ENCODE data around the gene CACNB1. TPM values are rescaled to one million over a fixed set of nuclear protein-coding genes. Genes with fewer than 3 reads are reported as not detected.

The CACNB1 gene
- total RNA-seq, 1 donor from 2014 or later, result 27.5 TPM

DNA sequence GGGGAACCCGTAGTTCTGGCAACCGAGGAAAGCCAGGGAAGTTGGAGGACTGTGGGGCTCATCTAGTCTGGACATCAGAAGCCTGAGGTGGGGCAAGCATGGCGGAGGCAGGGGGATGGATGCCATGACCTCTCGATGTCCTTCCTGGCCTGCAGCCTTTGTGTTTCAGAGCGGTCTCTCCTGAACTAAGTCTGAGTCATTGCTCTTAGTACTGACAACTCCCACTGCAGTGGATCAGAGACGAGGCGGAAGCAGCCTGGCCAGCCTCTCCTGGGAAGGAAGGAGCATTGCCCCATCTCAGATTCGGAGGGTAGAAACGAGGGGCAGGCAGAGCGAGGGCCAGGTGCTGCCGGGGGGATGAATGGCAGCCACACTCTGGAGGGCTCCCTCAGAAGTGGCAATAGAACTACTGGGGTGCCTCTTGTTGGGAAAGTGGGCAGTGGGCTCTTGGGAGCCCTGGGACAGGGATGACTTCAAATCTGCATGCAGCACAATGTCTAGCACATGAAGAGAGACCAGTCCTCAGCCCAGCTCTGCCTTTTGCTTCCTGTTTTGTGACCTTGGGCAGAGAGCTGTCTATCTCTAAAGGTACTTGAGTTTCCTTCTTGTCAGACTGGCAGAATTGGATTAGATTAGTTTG, 31.9 kb upstream of the CACNB1 start:
- intact Hi-C loops (cut with DNase I), result no loop called here
- no peak for ATAC-seq
- Histone ChIP-seq H3K27ac (no peak overlapping the region), H3K27me3 (peaks cover 72% of the 10 kb centered on the region), H3K36me3 (no peaks in the 10 kb centered on the region), H3K9me3 (no peaks in the 10 kb centered on the region), H3K4me3 (no peak overlapping the region), H3K4me1 (peaks cover 16% of the 10 kb centered on the region)
- DNase-seq, result no peak
- TF ChIP-seq, protein P1, sequence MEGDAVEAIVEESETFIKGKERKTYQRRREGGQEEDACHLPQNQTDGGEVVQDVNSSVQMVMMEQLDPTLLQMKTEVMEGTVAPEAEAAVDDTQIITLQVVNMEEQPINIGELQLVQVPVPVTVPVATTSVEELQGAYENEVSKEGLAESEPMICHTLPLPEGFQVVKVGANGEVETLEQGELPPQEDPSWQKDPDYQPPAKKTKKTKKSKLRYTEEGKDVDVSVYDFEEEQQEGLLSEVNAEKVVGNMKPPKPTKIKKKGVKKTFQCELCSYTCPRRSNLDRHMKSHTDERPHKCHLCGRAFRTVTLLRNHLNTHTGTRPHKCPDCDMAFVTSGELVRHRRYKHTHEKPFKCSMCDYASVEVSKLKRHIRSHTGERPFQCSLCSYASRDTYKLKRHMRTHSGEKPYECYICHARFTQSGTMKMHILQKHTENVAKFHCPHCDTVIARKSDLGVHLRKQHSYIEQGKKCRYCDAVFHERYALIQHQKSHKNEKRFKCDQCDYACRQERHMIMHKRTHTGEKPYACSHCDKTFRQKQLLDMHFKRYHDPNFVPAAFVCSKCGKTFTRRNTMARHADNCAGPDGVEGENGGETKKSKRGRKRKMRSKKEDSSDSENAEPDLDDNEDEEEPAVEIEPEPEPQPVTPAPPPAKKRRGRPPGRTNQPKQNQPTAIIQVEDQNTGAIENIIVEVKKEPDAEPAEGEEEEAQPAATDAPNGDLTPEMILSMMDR (IDR thresholded peaks at IDR 0.05), result no peak

DNA sequence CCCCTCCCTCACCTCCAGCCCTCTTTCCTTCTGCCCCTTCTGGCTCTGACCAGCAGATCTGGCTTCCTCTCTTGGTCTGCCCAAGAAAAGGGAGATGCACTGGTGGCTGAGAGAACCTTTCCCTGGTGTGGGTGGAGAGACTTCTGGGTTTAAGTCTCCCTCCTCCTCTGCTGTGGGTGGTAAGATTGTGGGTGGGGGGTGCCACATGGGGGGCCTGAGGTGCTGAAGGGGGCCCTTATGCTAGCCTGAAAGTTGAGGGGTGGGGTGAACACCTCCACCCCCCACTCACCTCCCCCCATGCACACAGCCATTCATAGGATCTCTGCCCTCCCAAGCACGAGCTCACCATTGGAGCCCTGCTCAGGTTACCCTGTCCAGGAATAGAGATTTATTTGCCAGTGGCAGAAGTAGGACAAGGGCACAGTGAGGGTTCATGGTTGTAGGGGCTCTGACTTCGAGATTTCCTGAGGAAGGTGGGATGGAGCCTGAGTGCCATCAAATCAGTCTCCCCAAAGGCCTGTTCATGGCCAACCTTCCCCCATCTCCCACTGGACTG, 30.0 kb upstream of the CACNB1 start:
- TF ChIP-seq, protein P1 (IDR thresholded peaks at IDR 0.05), result no peak
- H3K4me1 ChIP-seq, result peaks cover 16% of the 10 kb centered on the region

DNA sequence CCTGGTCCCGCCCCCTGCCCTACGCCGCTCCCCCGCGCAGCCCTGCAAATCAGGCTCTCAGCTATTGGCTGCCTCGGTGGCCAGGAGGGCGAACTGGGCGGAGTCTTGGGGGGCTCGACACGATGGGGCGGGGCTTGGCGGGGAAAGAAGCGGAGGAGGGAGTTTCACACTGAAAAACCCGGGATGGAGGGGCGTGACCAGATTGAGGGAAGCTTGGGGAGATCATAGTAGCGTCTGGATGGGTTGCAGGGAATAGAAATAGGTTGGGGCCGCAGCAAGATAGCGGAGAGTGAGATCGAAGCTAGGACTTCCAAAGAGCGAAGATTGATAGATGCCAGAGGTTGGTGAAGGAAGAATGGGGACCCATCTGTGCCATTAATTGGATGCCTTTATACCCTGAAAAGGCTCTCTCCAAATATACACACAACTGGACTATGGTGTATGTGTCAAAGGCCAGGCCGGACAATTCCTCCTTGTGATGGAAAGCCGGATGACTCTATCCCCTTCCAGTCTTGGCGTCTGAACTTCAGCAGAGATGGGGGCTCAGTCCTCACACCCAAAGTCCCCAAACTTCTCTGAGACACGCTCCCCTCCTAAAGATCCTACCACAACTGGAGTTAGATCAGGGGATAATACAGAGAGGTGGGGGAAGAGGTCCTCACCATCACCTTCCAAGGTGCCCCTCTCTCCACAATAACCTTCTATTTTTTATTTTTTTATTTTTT, 28.7 kb upstream of the CACNB1 start:
- peak; percentile 16 for ATAC-seq
- no peaks in the 10 kb centered on the region for H3K9me3 ChIP-seq
- peaks cover 16% of the 10 kb centered on the region for H3K4me1 ChIP-seq
- H3K27me3 ChIP-seq, result peaks cover 69% of the 10 kb centered on the region
- no peak for DNase-seq
- intact Hi-C loops (cut with DNase I), result no loop called here
- peak overlapping the region; percentile 34 for H3K4me3 ChIP-seq
- H3K36me3 ChIP-seq, result no peaks in the 10 kb centered on the region
- H3K27ac ChIP-seq, result no peak overlapping the region
- TF ChIP-seq, protein P1 (IDR thresholded peaks at IDR 0.05), result no peak

More for the DNA sequence above, 30.0 kb upstream of the CACNB1 start:
- intact Hi-C loops (cut with DNase I), result no loop called here
- ATAC-seq (no peak), DNase-seq (no peak)
- Histone ChIP-seq H3K4me3 (no peak overlapping the region), H3K9me3 (no peaks in the 10 kb centered on the region), H3K27me3 (peaks cover 83% of the 10 kb centered on the region), H3K27ac (no peak overlapping the region), H3K36me3 (no peaks in the 10 kb centered on the region)

DNA sequence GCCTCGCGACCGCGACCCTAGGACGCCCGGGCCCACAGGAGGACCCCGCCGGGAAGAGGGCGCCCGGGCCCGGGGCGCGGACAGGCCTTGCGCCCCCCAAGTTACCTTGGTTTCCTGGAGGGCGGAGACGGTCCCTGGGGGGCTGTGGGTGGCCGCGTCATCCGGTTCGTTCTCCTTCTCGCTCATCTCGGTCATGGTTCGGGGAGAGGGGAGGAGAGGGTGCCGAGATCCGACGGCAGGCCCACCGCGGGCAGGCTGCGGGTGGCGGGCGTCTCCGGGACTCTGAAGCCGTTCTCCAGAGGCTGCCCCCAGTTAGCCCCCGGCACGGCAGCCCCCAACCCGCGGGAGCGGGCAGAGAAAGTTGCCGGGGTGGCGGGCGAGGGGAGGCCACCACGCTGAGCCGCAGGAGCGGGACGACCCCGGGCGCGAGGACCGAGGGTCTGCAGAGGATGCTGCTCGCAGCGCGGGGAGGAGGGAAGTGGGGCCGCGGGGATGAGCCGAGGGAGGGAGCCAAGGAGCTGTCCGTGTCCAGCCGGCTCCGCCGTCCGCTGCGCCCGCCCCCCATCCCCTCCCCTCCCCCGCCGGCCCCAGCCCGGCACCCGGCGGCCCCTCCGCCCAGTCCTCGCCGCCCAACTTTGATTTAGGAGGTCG, 28.0 kb upstream of the CACNB1 start, which contains the start of gene STAC2:
TSS of gene STAC2 (minus strand) at position 638 of the 651 bp plus-strand sequence. CDS start at position 195, 443 bp downstream.
- Histone ChIP-seq H3K4me3 (peak within 1 kb of the TSS; percentile 34), H3K36me3 (no peaks in the 10 kb centered on the region), H3K27me3 (peaks cover 64% of the 10 kb centered on the region), H3K9me3 (no peaks in the 10 kb centered on the region), H3K4me1 (peaks cover 16% of the 10 kb centered on the region), H3K27ac (no peak within 1 kb of the TSS)
- DNase-seq (no peak), ATAC-seq (no peak)
- TF ChIP-seq, protein P1 (IDR thresholded peaks at IDR 0.05), result no peak
- intact Hi-C loops (cut with DNase I), result no loop called here

DNA sequence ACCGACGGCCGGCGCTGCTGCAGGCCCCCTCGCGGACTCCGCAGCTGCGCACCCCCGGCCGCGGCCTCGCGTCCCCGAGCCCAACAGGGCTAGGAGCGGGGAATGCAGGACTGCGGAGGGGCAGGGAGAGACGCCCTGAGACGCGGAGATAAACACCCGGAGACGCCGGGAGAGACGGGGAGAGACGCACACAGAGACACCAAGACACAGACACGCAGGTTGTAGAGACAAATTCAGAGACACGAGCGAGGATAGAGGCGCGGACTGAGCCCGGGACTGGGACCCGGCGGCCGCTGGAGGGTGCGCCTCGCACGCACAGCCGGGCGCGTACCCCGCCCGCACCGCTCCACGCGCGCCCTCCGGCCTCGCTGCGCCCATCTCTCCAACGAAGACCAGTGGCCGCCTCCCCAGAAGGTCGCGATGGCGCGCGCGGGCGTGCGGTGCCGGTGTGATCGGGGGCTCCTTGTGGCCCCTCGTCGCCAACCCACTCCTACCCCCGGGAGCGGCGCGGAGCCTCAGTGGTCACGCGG, 27.4 kb upstream of the CACNB1 start:
- Histone ChIP-seq H3K9me3 (no peaks in the 10 kb centered on the region), H3K27ac (no peak overlapping the region), H3K27me3 (peaks cover 59% of the 10 kb centered on the region), H3K36me3 (no peaks in the 10 kb centered on the region), H3K4me1 (peaks cover 16% of the 10 kb centered on the region), H3K4me3 (peak overlapping the region; percentile 34)
- DNase-seq (no peak), ATAC-seq (peak; percentile 15)
- TF ChIP-seq, protein P1 (IDR thresholded peaks at IDR 0.05), result no peak
- intact Hi-C loops (cut with DNase I), result no loop called here
